Stimulated activated CD4-positive, alpha-beta T cell treated with anti-CD3 and anti-CD28 coated beads, TNF-alpha, amount 100 ng/mL, for 4 hours (primary cell): Measurements from ENCODE around the gene EIF3D.
A peak's percentile ranks its signal among the peaks of the same experiment; 100 is the strongest.

Experiments
- DNase-seq, 3 experiments: peaks; one replicate each; pipeline ENCODE4 v3.0.0-alpha.2; 2020; ENCODE audit warnings: low read depth in 3 of 3

EIF3D gene

GRCh38 chr22:36507518-36508010 is 21.4 kb downstream of the EIF3D start:
- no peak for DNase-seq

- DNase-seq = peak; percentile 77 to 82 (median 78)
These were observed 22.1 kb downstream of the EIF3D start, which contains the start of gene FOXRED2 for GRCh38 chr22:36506637-36507517. FOXRED2 (minus strand) TSS chr22:36507040; CDS start chr22:36506422, 618 bp downstream.

- no peak for DNase-seq
These were observed 22.8 kb downstream of the EIF3D start for GRCh38 chr22:36505998-36506635.

GRCh38 chr22:36497910-36498665 is 30.9 kb downstream of the EIF3D start:
- DNase-seq = no peak

GRCh38 chr22:36493690-36494110 is 35.3 kb downstream of the EIF3D start:
- no peak for DNase-seq

- DNase-seq = no peak
These were observed 36.9 kb downstream of the EIF3D start for GRCh38 chr22:36492109-36492508.

GRCh38 chr22:36491155-36491554 is 37.8 kb downstream of the EIF3D start:
- DNase-seq = no peak

GRCh38 chr22:36486619-36487384 is 42.2 kb downstream of the EIF3D start:
- peak in 2 of 3 experiments; percentile 41 to 56 for DNase-seq

GRCh38 chr22:36481393-36482168 is 47.4 kb downstream of the EIF3D start, which contains the start of gene TXN2:
TXN2 (minus strand) TSS chr22:36481640; CDS start chr22:36480837, 803 bp downstream.
- peak; percentile 92 to 93 (median 93) for DNase-seq

GRCh38 chr22:36480941-36481392 is 48.0 kb downstream of the EIF3D start:
- DNase-seq = no peak

- DNase-seq = no peak
These were observed 50.0 kb downstream of the EIF3D start for GRCh38 chr22:36478966-36479365.

- DNase-seq = no peak
These were observed 53.6 kb downstream of the EIF3D start for GRCh38 chr22:36475341-36475740.

GRCh38 chr22:36472689-36473088 is 56.3 kb downstream of the EIF3D start:
- DNase-seq = no peak

GRCh38 chr22:36471341-36471821 is 57.6 kb downstream of the EIF3D start:
- no peak for DNase-seq

- no peak for DNase-seq
These were observed 58.0 kb downstream of the EIF3D start for GRCh38 chr22:36470994-36471331.

- peak; percentile 43 to 73 (median 67) for DNase-seq
These were observed 58.6 kb downstream of the EIF3D start for GRCh38 chr22:36470162-36470993.

- no peak for DNase-seq
These were observed 59.8 kb downstream of the EIF3D start for GRCh38 chr22:36469094-36469710.

GRCh38 chr22:36467946-36468345 is 61.0 kb downstream of the EIF3D start:
- no peak for DNase-seq
